ENCODE measurements around the gene ACACB. TPM values are rescaled to one million over a fixed set of nuclear protein-coding genes. Genes with fewer than 3 reads are reported as not detected.

ACACB gene
- total RNA-seq, 1 donor from 2014 or later: 130 TPM

DNA sequence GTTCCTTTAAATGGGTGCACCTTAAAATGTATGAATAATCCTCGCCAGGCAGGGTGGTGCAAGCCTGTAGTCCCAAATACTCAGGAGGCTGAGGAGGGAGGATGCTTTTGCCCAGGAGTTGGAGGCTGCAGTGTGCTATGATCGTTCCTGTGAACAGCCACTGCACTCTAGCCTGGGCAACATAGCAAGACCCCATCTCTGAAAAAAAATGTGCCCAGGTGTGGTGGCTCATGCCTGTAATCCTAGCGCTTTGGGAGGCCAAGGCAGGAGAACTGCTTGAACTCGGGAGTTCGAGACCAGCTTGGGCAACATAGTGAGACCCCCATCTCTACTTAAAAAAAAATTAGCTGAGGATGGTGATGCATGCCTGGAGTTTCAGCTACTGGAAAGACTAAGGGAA, 39.6 kb downstream of the ACACB start:
- Histone ChIP-seq H3K4me3 (peak overlapping the region; percentile 69 to 80), H3K27me3 (no peaks in the 10 kb centered on the region), H3K4me1 (peaks cover 65% of the 10 kb centered on the region), H3K36me3 (no peaks in the 10 kb centered on the region), H3K9me3 (no peaks in the 10 kb centered on the region), H3K27ac (peak overlapping the region; percentile 91)
- intact Hi-C loops (cut with DNase I): no loop called here
- TF ChIP-seq POLR2A (IDR thresholded peaks at IDR 0.05): no peak
- DNase-seq (ENCODE audit: extremely low spot score in 2 of 2): no peak

DNA sequence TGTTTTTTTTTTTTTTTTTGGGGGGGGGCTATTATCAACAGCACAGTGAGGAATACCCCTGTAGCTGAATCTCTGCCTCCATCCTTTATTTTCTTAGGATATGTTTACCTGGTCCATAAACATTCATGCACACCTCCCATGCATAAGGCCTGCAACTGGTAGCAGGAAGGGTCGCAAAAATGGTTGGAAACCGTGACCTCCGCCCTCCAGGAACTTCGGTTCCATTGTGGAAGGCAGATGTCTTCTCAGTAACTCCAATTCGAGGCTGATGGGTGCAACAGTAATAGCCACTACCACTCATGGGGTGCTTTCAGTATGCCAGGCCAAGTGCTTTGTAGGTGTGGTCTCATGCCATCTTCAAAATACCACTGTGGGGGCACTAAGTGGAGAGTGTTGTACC, 40.2 kb downstream of the ACACB start:
- Histone ChIP-seq H3K27me3 (no peaks in the 10 kb centered on the region), H3K27ac (peak overlapping the region; percentile 73), H3K4me1 (peaks cover 67% of the 10 kb centered on the region), H3K4me3 (peak overlapping the region in 1 of 2 donors; percentile 80), H3K36me3 (no peaks in the 10 kb centered on the region), H3K9me3 (no peaks in the 10 kb centered on the region)
- intact Hi-C loops (cut with DNase I): no loop called here
- no peak for DNase-seq (ENCODE audit: extremely low spot score in 2 of 2)
- TF ChIP-seq, protein P1, sequence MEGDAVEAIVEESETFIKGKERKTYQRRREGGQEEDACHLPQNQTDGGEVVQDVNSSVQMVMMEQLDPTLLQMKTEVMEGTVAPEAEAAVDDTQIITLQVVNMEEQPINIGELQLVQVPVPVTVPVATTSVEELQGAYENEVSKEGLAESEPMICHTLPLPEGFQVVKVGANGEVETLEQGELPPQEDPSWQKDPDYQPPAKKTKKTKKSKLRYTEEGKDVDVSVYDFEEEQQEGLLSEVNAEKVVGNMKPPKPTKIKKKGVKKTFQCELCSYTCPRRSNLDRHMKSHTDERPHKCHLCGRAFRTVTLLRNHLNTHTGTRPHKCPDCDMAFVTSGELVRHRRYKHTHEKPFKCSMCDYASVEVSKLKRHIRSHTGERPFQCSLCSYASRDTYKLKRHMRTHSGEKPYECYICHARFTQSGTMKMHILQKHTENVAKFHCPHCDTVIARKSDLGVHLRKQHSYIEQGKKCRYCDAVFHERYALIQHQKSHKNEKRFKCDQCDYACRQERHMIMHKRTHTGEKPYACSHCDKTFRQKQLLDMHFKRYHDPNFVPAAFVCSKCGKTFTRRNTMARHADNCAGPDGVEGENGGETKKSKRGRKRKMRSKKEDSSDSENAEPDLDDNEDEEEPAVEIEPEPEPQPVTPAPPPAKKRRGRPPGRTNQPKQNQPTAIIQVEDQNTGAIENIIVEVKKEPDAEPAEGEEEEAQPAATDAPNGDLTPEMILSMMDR (IDR thresholded peaks at IDR 0.05): no peak

DNA sequence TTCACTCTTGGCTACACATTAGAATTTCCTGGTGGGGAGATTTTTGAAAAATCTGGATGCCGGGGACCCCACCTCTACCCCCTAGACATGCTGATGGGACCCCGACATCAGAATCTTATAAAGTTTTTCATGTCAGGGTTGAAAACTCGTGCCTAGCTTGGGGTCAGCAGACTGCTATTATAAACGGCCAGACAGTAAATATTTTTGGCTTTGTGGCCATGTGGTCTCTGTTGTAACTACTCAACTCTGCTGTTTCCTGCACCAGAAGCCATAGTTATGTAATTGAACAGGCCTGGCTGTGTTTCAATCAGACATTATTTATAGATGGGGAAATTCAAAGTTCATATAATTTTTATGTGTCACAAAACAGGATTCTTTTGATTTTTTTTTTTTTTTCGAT, 41.6 kb downstream of the ACACB start:
- Histone ChIP-seq H3K4me1 (peaks cover 67% of the 10 kb centered on the region), H3K27me3 (no peaks in the 10 kb centered on the region), H3K4me3 (no peak overlapping the region), H3K27ac (peak overlapping the region; percentile 73), H3K36me3 (no peaks in the 10 kb centered on the region), H3K9me3 (no peaks in the 10 kb centered on the region)
- TF ChIP-seq, protein P1 (IDR thresholded peaks at IDR 0.05): no peak
- TF ChIP-seq POLR2AphosphoS5 (IDR thresholded peaks at IDR 0.05; ENCODE audit: insufficient read depth in 1 of 2, low read depth in 1 of 2): peak in 1 of 2 donors; percentile 76
- no peak for TF ChIP-seq POLR2A (IDR thresholded peaks at IDR 0.05)
- intact Hi-C loops (cut with DNase I): no loop called here
- no peak for DNase-seq (ENCODE audit: extremely low spot score in 2 of 2)

DNA sequence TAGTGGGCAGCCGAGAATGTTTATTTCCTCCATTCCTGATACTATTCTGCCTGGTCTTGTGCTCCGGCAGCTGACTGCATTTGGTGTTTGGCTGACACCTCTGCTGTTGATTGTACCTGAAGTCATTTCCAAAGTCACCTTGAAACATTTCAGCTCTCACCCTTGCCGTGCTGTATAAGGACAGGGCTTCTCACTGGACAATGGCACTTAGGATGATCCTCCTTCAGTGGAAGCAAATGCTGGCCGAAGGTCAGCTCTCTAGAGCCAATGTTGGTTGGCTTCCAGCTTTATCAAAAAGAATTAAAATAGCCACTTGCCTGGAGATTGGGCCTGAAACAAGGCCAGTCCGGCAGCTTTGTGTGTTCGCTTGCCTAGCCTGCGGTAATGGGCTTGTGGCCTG, 44.0 kb downstream of the ACACB start:
- H3K36me3 ChIP-seq: no peaks in the 10 kb centered on the region
- H3K4me1 ChIP-seq: peaks cover 48% of the 10 kb centered on the region
- peak overlapping the region; percentile 56 for H3K27ac ChIP-seq
- H3K4me3 ChIP-seq: no peak overlapping the region
- no peak for TF ChIP-seq POLR2A (IDR thresholded peaks at IDR 0.05)
- TF ChIP-seq, protein P1 (IDR thresholded peaks at IDR 0.05): no peak
- TF ChIP-seq POLR2AphosphoS5 (IDR thresholded peaks at IDR 0.05; ENCODE audit: insufficient read depth in 1 of 2, low read depth in 1 of 2): no peak
- H3K9me3 ChIP-seq: no peaks in the 10 kb centered on the region
- intact Hi-C loops (cut with DNase I): no loop called here
- no peaks in the 10 kb centered on the region for H3K27me3 ChIP-seq
- no peak for DNase-seq (ENCODE audit: extremely low spot score in 2 of 2)

- no peaks in the 10 kb centered on the region for H3K27me3 ChIP-seq
- H3K27ac ChIP-seq: peak overlapping the region; percentile 56
- no peak for TF ChIP-seq POLR2AphosphoS5 (IDR thresholded peaks at IDR 0.05; ENCODE audit: insufficient read depth in 1 of 2, low read depth in 1 of 2)
- TF ChIP-seq, protein P1 (IDR thresholded peaks at IDR 0.05): no peak
- TF ChIP-seq POLR2A (IDR thresholded peaks at IDR 0.05): no peak
- no peak for DNase-seq (ENCODE audit: extremely low spot score in 2 of 2)
- intact Hi-C loops (cut with DNase I): no loop called here
- no peaks in the 10 kb centered on the region for H3K36me3 ChIP-seq
- H3K4me1 ChIP-seq: peaks cover 45% of the 10 kb centered on the region
- no peak overlapping the region for H3K4me3 ChIP-seq
- no peaks in the 10 kb centered on the region for H3K9me3 ChIP-seq
Observed at GRCh38 chr12:109160873-109161272, 44.5 kb downstream of the ACACB start.

GRCh38 chr12:109162551-109162950, 46.2 kb downstream of the ACACB start:
- DNase-seq (ENCODE audit: extremely low spot score in 2 of 2): no peak
- TF ChIP-seq POLR2AphosphoS5 (IDR thresholded peaks at IDR 0.05; ENCODE audit: insufficient read depth in 1 of 2, low read depth in 1 of 2): no peak
- TF ChIP-seq POLR2A (IDR thresholded peaks at IDR 0.05): no peak
- TF ChIP-seq, protein P1 (IDR thresholded peaks at IDR 0.05): no peak
- H3K27ac ChIP-seq: no peak overlapping the region
- H3K4me3 ChIP-seq: no peak overlapping the region
- peaks cover 0 to 3% of the 10 kb centered on the region in 2 donors for H3K36me3 ChIP-seq
- H3K9me3 ChIP-seq: no peaks in the 10 kb centered on the region
- H3K27me3 ChIP-seq: no peaks in the 10 kb centered on the region
- intact Hi-C loops (cut with DNase I): no loop called here
- peaks cover 30% of the 10 kb centered on the region for H3K4me1 ChIP-seq

Measured in vagina (tissue), 2 donors.